ENCODE data around the gene JOSD2.

The JOSD2 gene

DNA sequence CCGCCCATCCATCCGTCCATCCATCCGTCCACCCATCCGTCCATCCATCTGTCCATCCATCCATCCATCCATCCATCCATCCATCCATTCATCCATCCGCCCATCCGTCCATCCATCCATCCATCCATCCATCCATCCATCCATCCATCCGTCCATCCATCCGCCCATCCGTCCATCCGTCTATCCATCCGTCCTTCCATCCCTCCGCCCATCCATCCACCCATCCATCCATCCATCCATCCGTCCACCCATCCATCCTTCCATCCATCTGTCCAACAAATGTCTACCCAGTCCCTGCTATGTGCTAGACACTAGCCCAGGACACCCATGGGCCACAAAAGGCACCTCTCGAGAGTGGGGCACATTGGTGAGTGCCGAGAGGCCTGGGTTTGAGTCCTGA is 41.5 kb upstream of the JOSD2 start:
- TF ChIP-seq, protein P1, sequence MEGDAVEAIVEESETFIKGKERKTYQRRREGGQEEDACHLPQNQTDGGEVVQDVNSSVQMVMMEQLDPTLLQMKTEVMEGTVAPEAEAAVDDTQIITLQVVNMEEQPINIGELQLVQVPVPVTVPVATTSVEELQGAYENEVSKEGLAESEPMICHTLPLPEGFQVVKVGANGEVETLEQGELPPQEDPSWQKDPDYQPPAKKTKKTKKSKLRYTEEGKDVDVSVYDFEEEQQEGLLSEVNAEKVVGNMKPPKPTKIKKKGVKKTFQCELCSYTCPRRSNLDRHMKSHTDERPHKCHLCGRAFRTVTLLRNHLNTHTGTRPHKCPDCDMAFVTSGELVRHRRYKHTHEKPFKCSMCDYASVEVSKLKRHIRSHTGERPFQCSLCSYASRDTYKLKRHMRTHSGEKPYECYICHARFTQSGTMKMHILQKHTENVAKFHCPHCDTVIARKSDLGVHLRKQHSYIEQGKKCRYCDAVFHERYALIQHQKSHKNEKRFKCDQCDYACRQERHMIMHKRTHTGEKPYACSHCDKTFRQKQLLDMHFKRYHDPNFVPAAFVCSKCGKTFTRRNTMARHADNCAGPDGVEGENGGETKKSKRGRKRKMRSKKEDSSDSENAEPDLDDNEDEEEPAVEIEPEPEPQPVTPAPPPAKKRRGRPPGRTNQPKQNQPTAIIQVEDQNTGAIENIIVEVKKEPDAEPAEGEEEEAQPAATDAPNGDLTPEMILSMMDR (IDR thresholded peaks at IDR 0.05; ENCODE audit: insufficient read depth, low read length, poor library complexity, severe bottlenecking), result no peak
- no peak for TF ChIP-seq EZH2phosphoT487 (conservative IDR thresholded peaks at IDR 0.05; ENCODE audit: low read length)
- Histone ChIP-seq H3F3A (ENCODE audit: insufficient read depth) (no peaks in the 10 kb centered on the region), H3K9me2 (replicated peaks; ENCODE audit: insufficient read depth, low read length) (no peaks in the 10 kb centered on the region), H4K20me1 (ENCODE audit: low read depth, low read length) (no peaks in the 10 kb centered on the region), H3K36me3 (ENCODE audit: low read length) (no peaks in the 10 kb centered on the region), H3K9me3 (ENCODE audit: insufficient read depth, low read length) (no peaks in the 10 kb centered on the region), H3K4me3 (ENCODE audit: insufficient read depth, low read length, poor library complexity, severe bottlenecking) (no peak overlapping the region), H3K9ac (ENCODE audit: low read length) (no peak overlapping the region), H3K79me2 (ENCODE audit: insufficient read depth, low read length) (no peaks in the 10 kb centered on the region), H3K27ac (ENCODE audit: low read depth, low read length) (no peak overlapping the region), H3K4me2 (ENCODE audit: low read depth, low read length, poor library complexity, severe bottlenecking) (no peak overlapping the region), H3K27me3 (ENCODE audit: low read length) (no peaks in the 10 kb centered on the region), H2AFZ (ENCODE audit: low read depth, low read length, severe bottlenecking) (no peak overlapping the region)

GRCh38 chr19:50551715-50552187 is 40.8 kb upstream of the JOSD2 start:
- H3K27me3 ChIP-seq (ENCODE audit: low read length), result no peaks in the 10 kb centered on the region
- H4K20me1 ChIP-seq (ENCODE audit: low read depth, low read length), result no peaks in the 10 kb centered on the region
- no peak overlapping the region for H2AFZ ChIP-seq (ENCODE audit: low read depth, low read length, severe bottlenecking)
- H3K9me3 ChIP-seq (ENCODE audit: insufficient read depth, low read length), result no peaks in the 10 kb centered on the region
- H3K4me2 ChIP-seq (ENCODE audit: low read depth, low read length, poor library complexity, severe bottlenecking), result no peak overlapping the region
- H3K4me3 ChIP-seq (ENCODE audit: insufficient read depth, low read length, poor library complexity, severe bottlenecking), result no peak overlapping the region
- no peak overlapping the region for H3K9ac ChIP-seq (ENCODE audit: low read length)
- TF ChIP-seq, protein P1 (IDR thresholded peaks at IDR 0.05; ENCODE audit: insufficient read depth, low read length, poor library complexity, severe bottlenecking), result no peak
- no peak for TF ChIP-seq EZH2phosphoT487 (conservative IDR thresholded peaks at IDR 0.05; ENCODE audit: low read length)
- H3F3A ChIP-seq (ENCODE audit: insufficient read depth), result no peaks in the 10 kb centered on the region
- H3K79me2 ChIP-seq (ENCODE audit: insufficient read depth, low read length), result no peaks in the 10 kb centered on the region
- no peaks in the 10 kb centered on the region for H3K9me2 ChIP-seq (replicated peaks; ENCODE audit: insufficient read depth, low read length)
- no peaks in the 10 kb centered on the region for H3K36me3 ChIP-seq (ENCODE audit: low read length)
- H3K27ac ChIP-seq (ENCODE audit: low read depth, low read length), result no peak overlapping the region

DNA sequence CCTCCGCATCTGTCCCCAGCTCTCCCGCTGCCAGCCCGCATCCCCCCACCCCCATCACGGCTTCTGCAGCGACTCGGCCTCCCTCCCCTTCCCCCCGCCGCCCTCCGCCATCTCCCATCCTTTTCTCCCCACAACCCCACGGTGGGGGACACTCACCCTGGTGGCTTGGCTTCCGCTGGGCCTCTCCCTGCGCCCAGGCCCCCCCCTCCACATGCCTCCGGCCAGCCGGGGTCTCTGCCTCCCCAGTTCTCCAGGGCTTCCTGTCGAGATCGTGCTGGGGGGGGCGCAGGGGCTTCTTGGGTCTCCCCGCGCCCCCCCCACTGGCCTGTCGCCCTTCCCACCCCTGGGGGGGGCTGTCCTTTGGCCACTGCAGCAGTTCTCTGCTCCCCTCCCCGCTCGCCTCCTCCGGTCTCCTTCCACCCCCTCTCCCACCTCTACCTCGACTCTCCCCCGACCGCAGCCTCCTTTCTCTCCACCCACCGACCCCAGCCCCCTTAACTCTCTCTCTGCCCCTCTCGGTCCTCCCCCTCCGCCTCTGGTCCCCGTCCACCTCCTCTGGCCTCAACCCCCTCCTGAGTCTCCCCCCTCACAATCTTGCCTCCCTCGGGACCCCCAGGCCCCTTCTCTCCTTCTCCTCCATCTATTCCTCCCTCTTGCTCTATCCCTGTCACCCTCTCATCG is 40.2 kb upstream of the JOSD2 start:
- no peaks in the 10 kb centered on the region for H3K36me3 ChIP-seq (ENCODE audit: low read length)
- no peaks in the 10 kb centered on the region for H3F3A ChIP-seq (ENCODE audit: insufficient read depth)
- H3K9me2 ChIP-seq (replicated peaks; ENCODE audit: insufficient read depth, low read length), result no peaks in the 10 kb centered on the region
- H3K4me2 ChIP-seq (ENCODE audit: low read depth, low read length, poor library complexity, severe bottlenecking), result no peak overlapping the region
- H2AFZ ChIP-seq (ENCODE audit: low read depth, low read length, severe bottlenecking), result no peak overlapping the region
- TF ChIP-seq EZH2phosphoT487 (conservative IDR thresholded peaks at IDR 0.05; ENCODE audit: low read length), result no peak
- TF ChIP-seq, protein P1 (IDR thresholded peaks at IDR 0.05; ENCODE audit: insufficient read depth, low read length, poor library complexity, severe bottlenecking), result no peak
- no peak overlapping the region for H3K9ac ChIP-seq (ENCODE audit: low read length)
- H3K79me2 ChIP-seq (ENCODE audit: insufficient read depth, low read length), result no peaks in the 10 kb centered on the region
- no peaks in the 10 kb centered on the region for H3K27me3 ChIP-seq (ENCODE audit: low read length)
- H3K4me3 ChIP-seq (ENCODE audit: insufficient read depth, low read length, poor library complexity, severe bottlenecking), result no peak overlapping the region
- H3K9me3 ChIP-seq (ENCODE audit: insufficient read depth, low read length), result no peaks in the 10 kb centered on the region
- no peak overlapping the region for H3K27ac ChIP-seq (ENCODE audit: low read depth, low read length)
- H4K20me1 ChIP-seq (ENCODE audit: low read depth, low read length), result no peaks in the 10 kb centered on the region

Measured in SU-DHL-6 (cell line).